Caco-2 (cell line): ENCODE data around the gene BNIP5. TPM values are rescaled to one million over a fixed set of nuclear protein-coding genes. Genes with fewer than 3 reads are reported as not detected.

Experiments
- BruUV-seq: library from RNA; stranded (reverse); fragments of 400-500 nt; replicated peaks from 2 replicates; lab custom pipeline; 2021; lab: Mats Ljungman, UMichigan
- CTCF ChIA-PET: fragments of 300-600 bp; sonication (Branson Sonifier 250); formaldehyde crosslinking; loops from one replicate; lab custom pipeline; 2022; ENCODE audit warnings: antibody characterized with exemption; lab: Charles Lee
- POLR2A ChIA-PET: fragments of 300-600 bp; sonication (Branson Sonifier 250); formaldehyde crosslinking; loops from one replicate; lab custom pipeline; 2022; ENCODE audit warnings: antibody characterized with exemption; lab: Charles Lee
- DNase-seq, 2 experiments: peaks; one replicate each; pipeline versions ENCODE4 v3.0.0 to v3.0.0-alpha.2; 2020 to 2022
- H3K27me3 ChIP-seq: replicated peaks from 2 replicates; pipeline ENCODE4 v1.6.0; 2011; ENCODE audit warnings: low read length; ENCODE audit not compliant: control insufficient read depth, insufficient read depth
- H3K36me3 ChIP-seq: 2 replicates; pipeline ENCODE4 v1.5.1; 2011; ENCODE audit warnings: low read length; ENCODE audit not compliant: control insufficient read depth, insufficient read depth
- H3K4me1 ChIP-seq: fragments of 250-450 bp; sonication (Bioruptor Pico); 2 replicates; pipeline ENCODE4 v1.5.1; 2020; ENCODE audit warnings: mild to moderate bottlenecking
- H3K4me3 ChIP-seq: 2 replicates; pipeline ENCODE4 v1.5.1; 2011; ENCODE audit warnings: low read depth, mild to moderate bottlenecking, control low read depth, low read length
- H3K9me3 ChIP-seq: fragments of 250-450 bp; sonication (Bioruptor Pico); 2 replicates; pipeline ENCODE4 v1.5.1; 2020; ENCODE audit warnings: mild to moderate bottlenecking, moderate library complexity
- H3K27ac Mint-ChIP-seq: one replicate; pipeline ENCODE4 v1.8.0; 2022; ENCODE audit warnings: mixed read lengths; ENCODE audit not compliant: unreplicated experiment
- H3K27me3 Mint-ChIP-seq: one replicate; pipeline ENCODE4 v1.8.0; 2022; ENCODE audit warnings: mixed read lengths; ENCODE audit not compliant: insufficient read depth, unreplicated experiment
- H3K36me3 Mint-ChIP-seq: one replicate; pipeline ENCODE4 v1.8.0; 2022; ENCODE audit warnings: mild to moderate bottlenecking, mixed read lengths; ENCODE audit not compliant: insufficient read depth, unreplicated experiment
- H3K4me1 Mint-ChIP-seq: one replicate; pipeline ENCODE4 v1.8.0; 2022; ENCODE audit warnings: low read depth, mixed read lengths; ENCODE audit not compliant: unreplicated experiment
- H3K4me3 Mint-ChIP-seq: one replicate; pipeline ENCODE4 v1.8.0; 2022; ENCODE audit warnings: mild to moderate bottlenecking, moderate library complexity, mixed read lengths; ENCODE audit not compliant: unreplicated experiment
- H3K9me3 Mint-ChIP-seq: one replicate; pipeline ENCODE4 v1.8.0; 2022; ENCODE audit warnings: mixed read lengths; ENCODE audit not compliant: unreplicated experiment
- intact Hi-C: fragments of 100-400 bp; cut with micrococcal nuclease; formaldehyde crosslinking; loops from one replicate; pipeline ENCODE4 v1.10.0; 2022; ENCODE audit not compliant: unreplicated experiment
- total RNA-seq: library from RNA; stranded (reverse); gene quantifications from 2 replicates; pipeline ENCODE4 v1.2.3, GENCODE V29; 2022
- TF ChIP-seq, protein P1 (sequence below), 2 experiments: fragments of 200-600 bp in 1 of 2; IDR thresholded peaks; 1 replicate in 1 of 2; 2 replicates in 1 of 2; pipeline versions ENCODE4 v1.5.1 to v1.8.0; 2011 to 2022; ENCODE audit warnings: antibody characterized with exemption in 1 of 2, control low read depth in 1 of 2, inconsistent platforms in 1 of 2, low read depth in 1 of 2, low read length in 1 of 2, mild to moderate bottlenecking in 1 of 2, moderate library complexity in 1 of 2; ENCODE audit not compliant: insufficient read depth in 1 of 2, severe bottlenecking in 1 of 2, unreplicated experiment in 1 of 2

Gene BNIP5
- total RNA-seq, 1 experiment from 2014 or later, result 0.50 TPM

DNA sequence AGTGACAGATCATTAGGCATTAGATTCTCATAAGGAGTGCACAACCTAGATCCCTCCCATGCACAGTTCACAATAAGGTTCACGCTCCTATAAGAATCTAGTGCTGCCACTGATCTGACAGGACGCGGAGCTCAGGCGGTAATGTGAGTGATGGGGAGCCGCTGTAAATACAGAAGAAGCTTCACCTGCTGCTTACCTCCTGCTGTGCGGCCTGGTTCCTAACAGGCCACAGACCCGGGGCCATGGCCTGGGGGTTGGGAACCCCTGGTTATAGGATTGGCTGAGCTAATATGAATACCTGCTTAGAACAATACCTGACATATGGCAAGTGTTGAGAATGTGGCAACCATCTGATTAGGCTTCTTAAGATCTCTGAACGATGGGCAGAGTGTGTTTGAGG is 64.5 kb downstream of the BNIP5 start:
- ChIA-PET POLR2A (no interaction called here), CTCF (interaction anchor here (1.5 kb wide), 1 partner anchor 23 kb away, joined by 5 read pairs; no protein-coding TSS in a partner anchor)
- no peak overlapping the region for H3K27ac Mint-ChIP-seq
- Histone ChIP-seq H3K9me3 (no peaks in the 10 kb centered on the region), H3K36me3 (no peaks in the 10 kb centered on the region), H3K4me3 (no peak overlapping the region), H3K27me3 (no peaks in the 10 kb centered on the region), H3K4me1 (peaks cover 3% of the 10 kb centered on the region; the same call in 1 of the 2 replicates)
- H3K9me3 Mint-ChIP-seq, result no peaks in the 10 kb centered on the region
- intact Hi-C loops, result no loop called here
- DNase-seq, result no peak
- no peak overlapping the region for H3K4me3 Mint-ChIP-seq
- H3K4me1 Mint-ChIP-seq, result peaks cover 10% of the 10 kb centered on the region
- no TSS peak for BruUV-seq
- H3K36me3 Mint-ChIP-seq, result no peaks in the 10 kb centered on the region
- H3K27me3 Mint-ChIP-seq, result no peaks in the 10 kb centered on the region
- TF ChIP-seq, protein P1, sequence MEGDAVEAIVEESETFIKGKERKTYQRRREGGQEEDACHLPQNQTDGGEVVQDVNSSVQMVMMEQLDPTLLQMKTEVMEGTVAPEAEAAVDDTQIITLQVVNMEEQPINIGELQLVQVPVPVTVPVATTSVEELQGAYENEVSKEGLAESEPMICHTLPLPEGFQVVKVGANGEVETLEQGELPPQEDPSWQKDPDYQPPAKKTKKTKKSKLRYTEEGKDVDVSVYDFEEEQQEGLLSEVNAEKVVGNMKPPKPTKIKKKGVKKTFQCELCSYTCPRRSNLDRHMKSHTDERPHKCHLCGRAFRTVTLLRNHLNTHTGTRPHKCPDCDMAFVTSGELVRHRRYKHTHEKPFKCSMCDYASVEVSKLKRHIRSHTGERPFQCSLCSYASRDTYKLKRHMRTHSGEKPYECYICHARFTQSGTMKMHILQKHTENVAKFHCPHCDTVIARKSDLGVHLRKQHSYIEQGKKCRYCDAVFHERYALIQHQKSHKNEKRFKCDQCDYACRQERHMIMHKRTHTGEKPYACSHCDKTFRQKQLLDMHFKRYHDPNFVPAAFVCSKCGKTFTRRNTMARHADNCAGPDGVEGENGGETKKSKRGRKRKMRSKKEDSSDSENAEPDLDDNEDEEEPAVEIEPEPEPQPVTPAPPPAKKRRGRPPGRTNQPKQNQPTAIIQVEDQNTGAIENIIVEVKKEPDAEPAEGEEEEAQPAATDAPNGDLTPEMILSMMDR (IDR thresholded peaks at IDR 0.05; ENCODE audit: insufficient read depth in 1 of 2, low read depth in 1 of 2, low read length in 1 of 2, severe bottlenecking in 1 of 2, unreplicated experiment in 1 of 2), result no peak

DNA sequence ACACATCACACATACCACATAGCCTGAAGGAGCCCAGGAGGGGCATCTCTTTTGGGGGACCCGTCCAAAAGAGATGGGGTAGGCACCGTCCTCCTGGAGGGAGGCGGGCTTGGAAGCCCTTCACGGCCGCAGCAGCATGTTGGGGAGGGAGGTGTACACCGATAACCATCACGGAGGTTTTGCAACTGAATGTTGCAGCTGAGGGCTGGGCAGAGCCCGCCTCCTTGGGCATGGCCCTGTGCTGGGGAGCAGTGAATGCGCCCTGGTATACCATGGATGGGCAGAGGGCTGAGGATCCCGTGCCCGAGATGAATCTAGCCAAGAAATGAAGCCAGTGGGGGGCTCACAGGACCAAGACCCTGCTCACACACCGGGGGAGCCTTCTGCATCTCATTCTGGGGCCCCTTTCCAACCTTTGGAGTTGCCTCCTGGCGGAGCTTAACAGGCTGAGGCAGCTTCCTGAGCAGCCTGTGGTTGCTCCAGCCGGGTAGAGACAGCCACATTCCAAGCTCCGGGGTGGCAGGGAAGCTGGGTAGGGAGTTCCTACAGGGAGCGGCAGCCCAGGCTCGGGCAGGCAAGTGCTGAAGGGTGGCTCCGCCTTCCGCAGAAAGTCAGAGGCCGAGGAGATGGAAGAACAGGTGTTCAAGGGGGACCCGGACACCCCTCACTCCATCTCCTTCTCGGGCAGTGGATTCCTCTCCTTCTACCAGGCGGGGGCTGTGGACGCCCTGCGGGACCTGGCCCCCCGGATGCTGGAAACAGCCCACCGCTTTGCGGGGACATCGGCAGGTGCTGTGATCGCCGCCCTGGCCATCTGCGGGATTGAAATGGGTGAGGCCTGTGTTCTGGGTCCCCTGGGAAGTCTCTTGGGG is 66.6 kb downstream of the BNIP5 start, which contains the start of gene PNPLA1:
PNPLA1 (plus strand) TSS at position 227 of the 872 bp plus-strand sequence; CDS start at position 627, 400 bp downstream.
- ChIA-PET CTCF (no interaction called here), POLR2A (no interaction called here)
- Mint-ChIP-seq H3K27ac (peak within 1 kb of the TSS; percentile 71), H3K9me3 (no peaks in the 10 kb centered on the region), H3K36me3 (no peaks in the 10 kb centered on the region), H3K4me3 (no peak within 1 kb of the TSS), H3K4me1 (peaks cover 10% of the 10 kb centered on the region), H3K27me3 (no peaks in the 10 kb centered on the region)
- Histone ChIP-seq H3K36me3 (no peaks in the 10 kb centered on the region), H3K27me3 (no peaks in the 10 kb centered on the region), H3K4me3 (no peak within 1 kb of the TSS), H3K4me1 (peaks cover 3% of the 10 kb centered on the region; the same call in 1 of the 2 replicates), H3K9me3 (no peaks in the 10 kb centered on the region)
- intact Hi-C loops, result no loop called here
- no peak for DNase-seq
- no TSS peak for BruUV-seq
- TF ChIP-seq, protein P1 (IDR thresholded peaks at IDR 0.05; ENCODE audit: insufficient read depth in 1 of 2, low read depth in 1 of 2, low read length in 1 of 2, severe bottlenecking in 1 of 2, unreplicated experiment in 1 of 2), result no peak

DNA sequence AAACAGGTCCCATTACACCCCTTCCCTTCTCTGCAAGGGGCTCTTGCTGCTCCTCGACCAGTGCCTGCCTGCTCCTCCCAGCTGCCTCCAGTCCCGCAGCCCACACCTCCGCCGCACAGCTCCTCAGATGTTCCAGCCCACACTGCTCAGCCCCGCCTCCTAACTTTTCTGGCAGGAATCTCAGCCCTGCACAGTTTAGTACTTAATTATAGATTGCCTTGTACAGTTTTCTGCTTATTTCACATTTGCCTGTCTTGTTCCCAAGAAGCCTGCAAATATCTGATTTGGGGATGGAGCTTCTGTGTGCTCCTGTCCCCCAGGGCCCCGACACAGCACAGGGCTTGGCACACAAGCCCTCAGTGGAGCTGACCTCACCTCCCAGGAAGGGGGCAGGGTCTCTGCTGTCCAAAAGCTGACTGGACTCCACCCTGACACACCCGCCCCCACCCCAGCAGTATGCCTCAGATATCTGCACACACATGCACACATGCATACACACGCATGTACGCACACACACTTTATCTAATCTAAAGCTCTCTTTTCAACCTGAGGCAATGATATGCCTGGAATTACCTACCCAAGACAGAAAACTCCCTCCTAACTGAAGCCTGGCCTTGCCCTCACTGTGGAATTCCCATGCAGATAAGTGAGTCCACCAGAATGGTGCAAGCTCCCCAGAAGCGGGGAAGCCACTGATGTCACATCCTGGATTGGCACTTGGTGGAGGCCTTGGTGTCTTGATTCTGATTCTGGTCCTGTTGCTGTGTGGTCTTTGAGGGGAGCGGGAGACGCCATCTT is 68.0 kb downstream of the BNIP5 start:
- H3K4me3 Mint-ChIP-seq, result no peak overlapping the region
- BruUV-seq, result no TSS peak
- H3K27me3 ChIP-seq, result no peaks in the 10 kb centered on the region
- H3K27ac Mint-ChIP-seq, result peak overlapping the region; percentile 71
- DNase-seq, result no peak
- peaks cover 4% of the 10 kb centered on the region for H3K27me3 Mint-ChIP-seq
- peaks cover 3% of the 10 kb centered on the region; the same call in 1 of the 2 replicates for H3K4me1 ChIP-seq
- no peaks in the 10 kb centered on the region for H3K9me3 Mint-ChIP-seq
- TF ChIP-seq, protein P1 (IDR thresholded peaks at IDR 0.05; ENCODE audit: insufficient read depth in 1 of 2, low read depth in 1 of 2, low read length in 1 of 2, severe bottlenecking in 1 of 2, unreplicated experiment in 1 of 2), result no peak
- peaks cover 10% of the 10 kb centered on the region for H3K4me1 Mint-ChIP-seq
- H3K36me3 Mint-ChIP-seq, result no peaks in the 10 kb centered on the region
- ChIA-PET POLR2A (no interaction called here), CTCF (no interaction called here)
- H3K4me3 ChIP-seq, result no peak overlapping the region
- intact Hi-C loops, result no loop called here
- no peaks in the 10 kb centered on the region for H3K9me3 ChIP-seq
- no peaks in the 10 kb centered on the region for H3K36me3 ChIP-seq
